Fibroblast of skin of right quadriceps (primary cell): ENCODE data around the gene CR1.
"Not testable (repeated sequence)": the region's sequence is repeated elsewhere in the genome, so short reads cannot be mapped to it uniquely, and the experiment has no call there.

ENCODE experiments used
- DNase-seq: peaks from one replicate; pipeline ENCODE4 v3.0.0-alpha.2; 2013

The CR1 gene

DNA sequence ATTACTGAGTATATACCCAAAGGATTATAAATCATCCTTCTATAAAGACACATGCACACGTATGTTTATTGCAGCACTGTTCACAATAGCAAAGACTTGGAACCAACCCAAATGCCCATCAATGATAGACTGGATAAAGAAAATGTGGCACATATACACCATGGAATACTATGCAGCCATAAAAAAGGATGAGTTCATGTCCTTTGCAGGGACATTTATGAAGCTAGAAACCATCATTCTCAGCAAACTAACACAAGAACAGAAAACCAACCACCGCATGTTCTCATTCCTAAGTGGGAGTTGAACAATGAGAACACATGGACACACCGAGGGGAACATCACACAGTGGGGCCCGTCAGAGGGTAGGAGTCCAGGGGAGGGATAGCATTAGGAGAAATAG, 98.1 kb downstream of the CR1 start:
- not testable (repeated sequence) for DNase-seq

DNA sequence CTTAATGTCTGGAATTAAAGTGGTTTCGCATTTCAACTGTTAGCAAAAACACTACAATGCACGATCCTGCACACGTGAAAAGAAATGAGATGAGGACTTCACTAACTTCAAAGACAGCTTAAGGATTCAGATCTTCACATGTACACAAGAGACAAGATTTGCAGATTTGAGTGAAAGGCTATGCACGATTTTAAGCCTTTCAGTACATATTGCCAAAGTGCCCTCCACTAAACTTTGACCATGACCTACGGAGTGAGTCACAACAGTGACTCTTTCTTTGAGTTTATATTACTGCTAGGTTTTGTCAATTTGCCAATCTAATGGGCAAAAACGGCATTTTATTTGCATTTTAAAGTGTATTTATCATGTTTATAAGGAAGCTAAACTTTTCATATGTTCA, 107.8 kb downstream of the CR1 start:
- no peak for DNase-seq

DNA sequence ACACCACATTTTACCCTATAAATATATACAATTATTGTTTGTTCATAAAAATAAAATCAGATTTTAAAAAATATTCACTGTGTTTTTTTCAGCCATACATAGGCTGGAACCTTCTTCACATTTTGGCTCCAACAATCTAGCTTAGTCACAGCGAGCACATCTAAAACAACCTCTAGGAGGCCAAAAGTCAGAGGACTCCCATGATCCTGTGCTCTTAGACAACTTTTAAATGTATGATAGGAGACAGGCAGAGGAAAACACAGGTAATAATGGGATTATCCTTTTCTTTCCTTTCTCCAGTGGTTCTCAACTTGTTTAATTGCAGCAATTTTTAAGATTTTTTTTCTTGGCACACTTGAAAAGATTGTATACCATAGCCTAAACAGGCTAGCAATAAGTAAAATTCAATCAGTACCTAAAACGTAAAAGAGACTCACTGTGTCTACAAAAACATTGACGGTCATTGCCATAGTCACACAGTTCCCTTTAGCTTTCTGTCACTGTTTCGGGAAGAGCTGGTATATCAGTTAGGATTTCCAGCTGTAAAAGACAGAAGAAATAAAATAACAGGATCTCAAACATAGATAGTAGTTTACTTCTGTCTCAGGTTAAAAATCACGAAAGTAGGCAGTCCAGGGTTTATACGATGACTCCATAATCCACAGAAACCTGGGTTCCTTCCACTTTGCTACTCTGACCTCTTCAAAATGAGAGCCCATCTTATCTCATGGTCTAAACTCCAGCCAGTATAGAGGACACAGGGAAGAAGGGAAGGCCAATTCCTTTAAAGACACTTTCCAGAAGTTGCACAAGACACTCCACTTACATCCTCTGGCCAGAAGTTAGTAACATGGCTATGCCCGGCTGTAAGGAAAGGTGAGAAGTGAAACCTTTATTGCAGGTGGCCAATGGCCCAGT, 109.7 kb downstream of the CR1 start:
- no peak for DNase-seq

DNA sequence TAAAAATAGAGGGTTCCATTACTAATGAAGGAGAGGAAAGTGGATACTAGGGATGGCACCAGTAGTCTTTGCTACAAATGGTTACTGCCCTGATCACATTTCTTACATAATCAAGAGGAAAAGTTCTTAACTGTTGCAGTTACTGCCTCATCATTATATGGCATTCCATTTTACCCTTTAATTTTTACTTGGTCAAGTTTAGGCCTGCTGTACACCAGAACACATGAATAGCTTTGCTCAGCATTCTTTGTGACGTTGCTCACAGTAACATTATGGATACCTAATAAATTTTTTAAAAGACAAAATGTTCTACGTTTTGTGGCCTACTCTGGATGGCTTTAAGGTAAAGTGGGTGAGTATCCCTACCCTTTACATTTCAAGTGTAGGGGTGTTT, 110.4 kb downstream of the CR1 start:
- DNase-seq: no peak

DNA sequence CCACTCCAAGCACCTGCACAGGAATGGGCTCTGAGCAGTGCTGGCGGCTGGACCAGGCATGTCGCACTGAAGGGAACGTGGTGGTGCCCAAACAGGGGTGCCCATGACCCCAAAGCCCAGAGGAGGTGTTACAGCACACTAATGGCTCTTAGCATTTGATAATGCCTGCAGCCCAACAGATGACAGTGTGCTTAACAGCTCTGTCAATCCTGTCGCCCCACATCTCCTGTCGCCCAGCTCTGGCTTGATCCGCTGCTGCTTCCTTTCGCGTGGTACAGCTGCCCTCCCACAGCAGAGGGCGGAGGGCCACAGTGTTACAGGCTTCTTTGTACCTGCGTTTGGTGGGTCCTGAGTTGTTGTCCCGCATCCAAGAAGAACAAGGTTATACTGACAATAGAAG, 116.8 kb downstream of the CR1 start:
- DNase-seq: no peak

DNA sequence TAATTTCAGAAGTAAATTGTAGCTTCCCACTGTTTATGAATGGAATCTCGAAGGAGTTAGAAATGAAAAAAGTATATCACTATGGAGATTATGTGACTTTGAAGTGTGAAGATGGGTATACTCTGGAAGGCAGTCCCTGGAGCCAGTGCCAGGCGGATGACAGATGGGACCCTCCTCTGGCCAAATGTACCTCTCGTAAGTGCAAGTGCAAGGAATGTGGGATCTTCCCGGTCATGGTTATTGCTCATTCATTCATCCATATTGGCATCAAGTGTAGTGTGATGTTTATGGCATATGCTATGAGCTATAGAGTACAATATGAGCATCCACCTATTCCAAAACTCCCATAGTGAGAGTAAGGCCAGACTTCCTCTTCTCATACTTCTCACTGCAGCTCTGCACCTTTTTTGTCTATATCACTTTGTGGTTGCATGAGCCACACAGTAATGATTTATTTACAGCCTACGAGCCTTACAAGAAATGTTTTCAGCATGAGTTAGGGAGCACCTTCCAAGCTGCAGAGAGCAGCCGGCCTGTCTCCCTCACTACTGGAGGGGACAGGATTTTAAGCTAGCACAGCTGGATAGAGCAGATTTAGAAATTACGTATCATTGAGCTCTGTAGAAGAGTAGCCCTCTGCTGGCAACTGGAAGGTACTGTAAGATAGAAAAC, 124.0 kb downstream of the CR1 start:
- peak; percentile 47 for DNase-seq

DNA sequence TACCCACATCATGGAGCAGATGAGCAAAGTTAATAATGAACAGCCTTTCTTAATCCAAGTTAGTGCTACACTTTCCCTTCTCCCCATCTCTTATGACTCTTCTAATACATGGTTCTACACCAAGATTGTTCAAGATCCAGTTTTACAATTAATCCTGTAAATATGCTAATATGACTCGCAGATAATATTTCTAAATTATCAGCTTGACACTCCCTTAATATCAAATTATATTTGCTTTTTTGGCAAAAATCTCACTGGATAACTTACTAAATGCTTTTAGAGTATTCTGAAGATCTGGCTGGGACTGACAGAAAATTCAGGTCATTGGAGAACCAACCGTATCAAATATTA, 124.6 kb downstream of the CR1 start:
- no peak for DNase-seq

DNA sequence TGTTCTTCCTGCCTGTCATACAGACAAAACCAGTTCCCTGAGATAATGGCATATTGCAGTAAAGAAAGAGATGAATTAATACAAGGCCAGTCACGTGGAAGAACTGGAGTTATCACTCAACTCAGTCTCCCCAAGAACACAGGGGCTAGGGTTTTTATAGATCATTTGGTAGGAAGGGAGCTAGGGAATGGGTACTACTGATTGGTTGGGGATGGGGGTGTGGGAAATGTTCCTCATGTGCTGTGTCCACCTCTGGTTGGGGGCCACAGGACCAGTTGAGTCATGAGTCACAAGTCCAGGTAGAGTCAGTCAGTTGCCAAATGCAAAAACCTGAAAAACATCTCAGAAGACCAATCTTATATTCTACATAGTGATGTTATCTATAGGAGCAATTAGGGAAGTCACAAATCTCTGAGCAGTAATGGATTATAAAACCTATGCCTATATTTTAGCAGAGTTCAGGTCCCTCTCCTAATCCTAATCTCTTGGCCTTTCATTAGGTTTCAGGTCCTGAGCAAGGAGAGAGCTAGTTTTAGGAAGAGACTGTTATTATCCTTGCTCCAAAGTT, 129.6 kb downstream of the CR1 start:
- not testable (repeated sequence) for DNase-seq

DNA sequence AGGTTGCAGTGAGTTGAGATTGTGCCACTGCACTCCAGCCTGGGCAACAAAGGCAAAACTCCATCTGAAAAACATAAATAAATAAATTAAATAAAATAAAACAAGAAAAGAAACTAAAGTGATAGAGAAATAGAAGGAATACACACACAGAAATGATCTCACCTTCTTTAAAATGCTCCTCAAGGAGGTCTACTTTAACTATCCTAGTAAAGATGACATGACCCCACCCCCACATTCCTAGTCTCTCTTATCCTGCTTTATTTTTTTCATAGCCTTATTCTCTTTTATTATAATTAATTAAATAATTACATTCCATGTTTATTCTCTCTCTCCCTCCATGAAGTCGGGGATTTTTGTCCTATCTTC, 131.0 kb downstream of the CR1 start:
- DNase-seq: no peak

DNA sequence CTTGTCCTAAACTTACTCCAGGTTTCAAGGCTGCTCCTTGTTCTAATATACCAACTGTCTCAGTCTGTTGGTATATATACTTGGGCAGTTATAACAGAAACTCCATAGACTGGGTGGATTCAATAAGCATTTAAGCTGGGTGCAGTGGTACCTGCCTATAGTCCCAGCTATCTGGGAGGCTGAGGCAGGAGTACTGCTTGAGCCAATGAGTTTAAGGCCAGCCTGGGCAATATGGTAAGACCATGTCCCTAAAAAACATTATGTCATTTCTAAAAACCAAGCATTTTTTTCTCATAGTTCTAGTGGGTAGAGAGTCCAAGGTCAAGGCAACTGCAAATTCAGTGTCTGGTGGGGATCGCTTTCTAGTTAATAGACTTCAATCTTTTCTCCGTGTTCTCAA, 131.5 kb downstream of the CR1 start:
- no peak for DNase-seq

DNA sequence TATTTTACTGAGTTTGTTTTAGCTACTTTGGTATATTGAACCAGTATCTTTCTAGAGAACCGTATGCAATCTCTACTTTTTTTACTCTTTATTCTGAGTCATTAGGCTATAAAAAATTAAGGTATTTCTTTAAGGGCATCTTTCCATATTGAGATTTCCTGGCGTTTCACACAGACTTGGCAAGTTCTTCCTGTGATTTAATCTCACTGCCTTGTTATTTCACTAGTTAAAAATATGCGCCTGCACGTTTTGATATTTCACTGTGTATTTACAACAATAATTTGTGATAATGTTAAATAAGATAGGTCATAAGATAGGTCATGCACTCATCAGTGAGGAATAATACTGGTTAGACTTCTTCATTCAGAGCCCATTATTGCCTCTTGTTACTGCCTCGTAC, 132.8 kb downstream of the CR1 start:
- DNase-seq: no peak

DNA sequence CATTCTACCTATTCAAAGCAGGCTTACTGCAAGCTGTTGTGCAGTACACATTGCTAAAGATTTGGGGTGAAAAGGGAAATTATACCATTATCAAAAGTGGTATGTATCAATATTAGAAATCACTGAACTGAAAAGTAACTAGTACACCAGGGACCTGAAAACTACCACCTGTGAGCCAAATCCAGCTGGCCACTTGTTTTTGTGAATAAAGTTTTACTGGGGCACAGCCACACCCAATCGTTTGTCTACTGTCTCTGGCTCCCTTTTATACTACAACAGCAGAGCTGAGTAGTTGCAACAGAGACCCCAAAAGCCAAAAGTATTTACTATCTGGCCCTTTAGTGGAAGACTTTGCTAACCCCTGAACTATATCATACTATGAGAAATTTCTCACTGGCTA, 135.2 kb downstream of the CR1 start:
- no peak for DNase-seq

DNA sequence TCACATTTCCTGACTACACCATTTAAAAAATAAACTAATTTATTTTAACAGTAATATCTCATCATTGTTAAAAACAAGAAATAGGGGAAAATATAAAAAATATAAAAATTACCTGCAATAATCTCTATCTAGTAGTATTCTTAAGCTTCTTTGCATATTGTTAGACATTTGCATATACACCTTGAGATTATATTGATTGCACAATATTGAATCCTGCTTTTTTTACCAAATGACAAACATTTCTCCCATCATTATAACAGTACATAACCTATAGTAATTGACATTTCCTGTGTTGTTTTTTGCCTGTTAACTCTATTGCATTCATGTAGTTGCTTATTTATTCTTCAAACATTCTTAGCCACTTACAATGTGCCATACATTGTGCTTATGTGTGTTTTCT, 137.3 kb downstream of the CR1 start:
- DNase-seq: no peak

DNA sequence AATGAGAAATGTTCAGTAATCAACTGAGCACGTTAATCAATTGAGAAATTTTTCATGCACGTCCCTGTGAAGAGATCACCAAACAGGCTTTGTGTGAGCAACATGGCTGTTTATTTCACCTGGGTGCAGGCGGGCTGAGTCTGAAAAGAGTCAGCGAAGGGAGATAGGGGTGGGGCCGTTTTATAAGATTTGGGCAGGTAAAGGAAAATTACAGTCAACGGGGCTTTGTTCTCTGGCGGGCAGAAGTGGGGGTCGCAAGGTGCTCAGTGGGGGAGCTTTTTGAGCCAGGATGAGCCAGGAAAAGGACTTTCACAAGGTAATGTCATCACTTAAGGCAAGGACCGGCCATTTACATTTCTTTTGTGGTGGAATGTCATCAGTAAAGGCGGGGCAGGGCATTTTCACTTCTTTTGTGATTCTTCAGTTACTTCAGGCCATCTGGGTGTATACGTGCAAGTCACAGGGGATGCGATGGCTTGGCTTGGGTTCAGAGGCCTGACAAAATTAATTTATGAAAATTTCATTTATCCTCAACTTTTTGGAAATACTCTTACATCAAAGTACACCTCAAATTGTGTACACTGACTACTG, 137.8 kb downstream of the CR1 start:
- not testable (repeated sequence) for DNase-seq

DNA sequence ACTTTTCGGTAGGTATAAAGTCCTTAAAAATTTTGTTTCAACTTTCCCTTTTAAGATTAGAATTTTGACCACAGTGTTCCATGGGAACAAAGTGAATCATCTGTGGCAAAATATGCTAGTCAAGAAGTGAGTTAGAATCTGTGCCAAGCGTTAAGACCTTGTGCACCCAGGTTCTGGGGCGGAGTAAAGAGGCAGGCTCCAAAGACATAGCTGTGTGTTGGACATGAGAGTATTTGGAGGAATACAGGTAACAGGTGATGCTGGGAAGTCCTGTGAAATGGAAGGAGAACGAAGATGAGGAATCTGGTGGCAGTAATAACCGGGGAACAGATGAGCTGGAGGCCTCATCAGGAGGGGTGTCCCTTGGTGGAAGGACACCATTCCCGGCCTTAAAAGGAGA, 138.3 kb downstream of the CR1 start:
- DNase-seq: not testable (repeated sequence)

DNA sequence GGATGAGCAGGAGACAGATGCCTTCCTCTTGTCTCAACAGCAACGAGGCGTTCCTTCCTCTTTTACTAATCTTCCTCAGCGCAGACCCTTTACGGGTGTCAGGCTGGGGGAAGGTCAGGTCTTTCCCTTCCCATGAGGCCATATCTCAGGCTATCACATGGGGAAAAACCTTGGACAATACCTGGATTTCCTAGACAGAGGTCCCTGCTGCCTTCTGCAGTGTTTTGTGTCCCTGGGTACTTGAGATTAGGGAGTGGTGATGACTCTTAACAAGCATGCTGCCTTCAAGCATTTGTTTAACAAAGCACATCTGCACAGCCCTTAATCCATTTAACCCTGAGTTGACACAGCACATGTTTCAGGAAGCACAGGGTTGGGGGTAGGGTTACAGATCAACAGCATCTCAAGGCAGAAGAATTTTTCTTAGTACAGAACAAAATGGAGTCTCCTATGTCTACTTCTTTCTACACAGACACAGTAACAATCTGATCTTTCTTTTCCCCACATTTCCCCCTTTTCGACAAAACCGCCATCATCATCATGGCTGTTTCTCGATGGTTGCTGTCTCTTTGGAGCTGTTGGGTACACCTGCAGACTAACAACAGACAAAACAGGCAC, 139.7 kb downstream of the CR1 start:
- not testable (repeated sequence) for DNase-seq

DNA sequence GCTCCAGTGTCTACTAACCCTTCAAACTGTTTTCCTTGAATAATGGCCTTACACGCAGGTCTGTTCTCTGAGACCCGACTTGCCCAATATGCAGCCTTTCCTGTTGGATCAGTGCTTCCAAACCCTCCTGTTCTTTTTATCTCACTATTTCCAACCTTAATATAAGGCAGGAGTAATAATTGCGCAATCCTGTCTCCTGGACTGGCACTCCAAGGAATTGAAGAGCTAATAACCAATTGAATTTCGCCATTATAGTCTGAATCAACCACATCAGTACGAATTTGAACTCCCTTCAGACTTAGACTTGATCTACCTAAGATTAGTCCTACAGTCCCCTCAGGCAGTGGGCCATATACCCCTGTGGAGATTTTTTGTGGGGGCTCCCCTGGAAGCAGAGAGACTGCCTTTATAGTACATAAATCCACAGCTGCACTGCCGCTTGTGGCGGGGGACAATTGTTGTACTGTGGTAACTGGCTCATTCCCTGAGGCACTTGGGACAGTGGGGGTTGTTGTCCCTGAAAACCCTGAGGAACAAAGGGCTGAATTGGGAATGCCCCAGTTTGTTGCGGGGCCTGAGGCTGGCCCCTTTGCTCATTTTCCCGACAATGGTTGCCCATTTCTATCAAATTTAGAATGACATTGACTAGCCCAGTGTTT, 142.7 kb downstream of the CR1 start:
- DNase-seq: not testable (repeated sequence)

DNA sequence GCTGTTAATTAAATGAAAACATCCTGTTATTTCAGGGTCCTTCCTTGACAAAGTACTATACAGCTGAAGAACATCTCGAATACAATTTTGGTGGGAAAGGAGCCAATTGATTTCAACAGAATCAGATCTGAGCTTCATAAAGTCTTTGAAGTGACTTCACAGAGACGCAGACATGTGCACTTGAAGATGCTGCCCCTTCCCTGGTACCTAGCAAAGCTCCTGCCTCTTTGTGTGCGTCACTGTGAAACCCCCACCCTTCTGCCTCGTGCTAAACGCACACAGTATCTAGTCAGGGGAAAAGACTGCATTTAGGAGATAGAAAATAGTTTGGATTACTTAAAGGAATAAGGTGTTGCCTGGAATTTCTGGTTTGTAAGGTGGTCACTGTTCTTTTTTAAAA, 143.4 kb downstream of the CR1 start:
- not testable (repeated sequence) for DNase-seq

DNA sequence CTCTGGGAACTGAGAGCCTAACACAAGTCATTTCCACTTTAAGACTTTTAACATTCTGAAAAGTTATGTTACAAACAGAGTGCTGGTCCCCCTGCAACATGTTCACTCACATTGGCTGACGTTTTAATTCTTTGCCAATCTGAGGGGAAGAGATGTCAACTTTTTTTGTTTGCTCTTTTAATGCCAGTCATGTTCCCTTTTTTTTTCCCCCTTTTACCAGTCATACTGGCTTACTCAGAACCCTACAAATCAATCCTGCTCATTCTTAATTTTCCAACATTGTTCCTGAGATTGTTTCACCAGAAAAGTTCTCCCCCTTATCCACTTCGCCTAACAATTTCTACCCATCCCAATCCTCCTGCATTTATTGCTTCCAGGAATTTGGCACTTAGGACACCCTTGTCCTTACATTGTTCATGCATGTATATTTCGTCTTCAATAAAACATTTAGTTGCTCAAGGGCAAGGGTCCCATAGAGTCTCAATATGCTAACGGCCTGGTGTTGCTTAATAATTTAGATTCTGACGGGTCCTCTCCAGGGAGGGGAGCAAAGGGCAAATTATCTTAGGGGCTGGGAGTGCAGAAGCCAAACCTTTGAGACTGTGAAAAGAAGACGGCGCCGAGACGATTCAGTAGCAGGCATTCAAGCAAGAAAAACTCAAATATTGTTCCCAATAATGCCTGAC, 148.4 kb downstream of the CR1 start:
- no peak for DNase-seq

DNA sequence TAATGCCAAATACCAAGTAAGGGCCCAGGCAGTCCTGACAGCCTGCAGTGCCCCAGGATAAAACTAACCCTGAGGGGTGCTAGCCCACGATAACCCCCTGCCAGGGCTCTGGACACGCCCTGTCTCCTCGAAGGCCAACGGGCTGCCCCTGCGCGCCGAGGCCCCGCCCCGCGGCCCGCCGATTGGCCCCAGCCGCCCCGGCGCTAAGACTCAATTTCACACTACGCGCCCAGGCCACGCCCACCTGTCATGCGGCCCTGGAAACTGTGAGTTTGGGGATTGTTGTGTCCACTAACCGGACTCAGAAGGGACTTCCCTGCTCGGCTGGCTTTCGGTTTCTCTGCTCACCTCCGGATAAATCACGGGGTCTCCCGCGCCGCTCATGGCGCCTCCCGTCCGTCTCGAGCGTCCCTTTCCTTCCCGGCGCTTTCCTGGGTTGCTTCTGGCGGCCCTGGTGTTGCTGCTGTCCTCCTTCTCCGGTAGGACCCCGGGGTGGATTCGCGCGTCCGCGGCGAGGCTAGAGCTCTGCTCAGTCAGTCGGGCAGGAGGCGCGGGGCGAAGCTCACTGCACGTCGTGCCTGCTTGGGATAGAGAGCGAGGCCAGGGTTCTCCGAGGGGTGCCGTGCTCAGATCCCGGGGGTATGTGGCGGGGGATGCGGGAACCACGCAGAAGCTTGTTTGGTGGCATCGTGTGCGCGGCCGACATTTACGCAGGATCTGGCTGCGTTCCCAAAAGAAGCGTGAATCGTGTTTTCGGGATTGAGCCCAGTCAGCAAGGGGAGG, 149.1 kb downstream of the CR1 start, which contains the start of gene CR1L:
TSS of gene CR1L (plus strand) at position 282 of the 783 bp plus-strand sequence. CDS start at position 383, 101 bp downstream.
- DNase-seq: peak; percentile 58

DNA sequence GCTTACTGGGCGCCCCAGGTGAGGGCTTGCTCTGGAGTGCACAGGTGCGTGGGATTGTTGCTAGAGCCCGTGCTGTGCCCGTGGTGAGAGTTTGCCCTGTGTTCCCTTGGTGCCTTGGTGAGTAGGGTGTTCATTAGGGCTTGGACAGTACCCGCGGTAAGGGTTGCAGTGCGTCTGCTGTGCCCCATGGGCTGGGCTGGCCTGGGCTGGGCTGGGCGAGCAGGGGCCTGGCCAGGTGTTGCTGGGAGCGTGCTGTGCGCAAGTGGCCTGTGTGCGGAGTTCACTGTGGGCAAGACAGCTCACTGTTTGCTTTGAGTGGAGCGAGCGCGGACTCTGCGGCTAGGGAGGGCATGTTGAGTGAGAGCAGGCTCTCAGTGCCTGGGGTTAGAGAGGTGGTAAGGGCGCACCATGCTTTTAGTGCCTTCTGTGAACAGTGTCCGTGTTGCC, 149.7 kb downstream of the CR1 start:
- DNase-seq: no peak
